ENCODE data around the gene THSD4.

DNA sequence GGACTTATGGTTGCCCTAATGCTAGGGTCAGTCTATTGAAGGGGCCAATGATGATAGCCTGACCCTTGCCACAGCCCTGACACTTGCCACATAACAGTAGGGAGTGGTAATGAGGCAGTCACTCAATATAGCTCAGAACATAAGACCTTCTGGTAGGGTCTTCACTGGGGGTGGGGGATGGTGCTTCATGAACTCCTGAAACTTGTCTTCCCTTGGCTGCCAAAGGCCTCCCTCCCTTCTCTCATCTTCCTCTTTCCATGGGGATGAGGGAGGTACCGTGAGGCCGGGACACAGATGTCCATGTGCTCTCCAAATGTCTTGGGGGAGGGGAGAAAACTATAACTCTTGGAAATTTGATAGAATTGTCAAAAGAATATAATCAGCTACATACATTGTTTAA, 21.1 kb upstream of the THSD4 start:
- TF ChIP-seq, protein P1, sequence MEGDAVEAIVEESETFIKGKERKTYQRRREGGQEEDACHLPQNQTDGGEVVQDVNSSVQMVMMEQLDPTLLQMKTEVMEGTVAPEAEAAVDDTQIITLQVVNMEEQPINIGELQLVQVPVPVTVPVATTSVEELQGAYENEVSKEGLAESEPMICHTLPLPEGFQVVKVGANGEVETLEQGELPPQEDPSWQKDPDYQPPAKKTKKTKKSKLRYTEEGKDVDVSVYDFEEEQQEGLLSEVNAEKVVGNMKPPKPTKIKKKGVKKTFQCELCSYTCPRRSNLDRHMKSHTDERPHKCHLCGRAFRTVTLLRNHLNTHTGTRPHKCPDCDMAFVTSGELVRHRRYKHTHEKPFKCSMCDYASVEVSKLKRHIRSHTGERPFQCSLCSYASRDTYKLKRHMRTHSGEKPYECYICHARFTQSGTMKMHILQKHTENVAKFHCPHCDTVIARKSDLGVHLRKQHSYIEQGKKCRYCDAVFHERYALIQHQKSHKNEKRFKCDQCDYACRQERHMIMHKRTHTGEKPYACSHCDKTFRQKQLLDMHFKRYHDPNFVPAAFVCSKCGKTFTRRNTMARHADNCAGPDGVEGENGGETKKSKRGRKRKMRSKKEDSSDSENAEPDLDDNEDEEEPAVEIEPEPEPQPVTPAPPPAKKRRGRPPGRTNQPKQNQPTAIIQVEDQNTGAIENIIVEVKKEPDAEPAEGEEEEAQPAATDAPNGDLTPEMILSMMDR (IDR thresholded peaks at IDR 0.05), result no peak
- TF ChIP-seq POLR2A (IDR thresholded peaks at IDR 0.05), result no peak
